HG02970 (cell line): Measurements from ENCODE around the gene STX3.

Source experiments
- ATAC-seq: cut with Tn5 transposase; IDR thresholded peaks from one replicate; pipeline ENCODE4 v1.9.1; 2021; ENCODE audit warnings: mild to moderate bottlenecking, moderate library complexity, moderate number of reproducible peaks; ENCODE audit not compliant: unreplicated experiment, low FRiP score

Gene STX3

GRCh38 chr11:59754859-59755700 is at the start of gene STX3:
TSS of gene STX3 (plus strand) at chr11:59755376. CDS start at chr11:59755606, 230 bp downstream.
- peak; percentile 71 for ATAC-seq

GRCh38 chr11:59706518-59707285 is 48.5 kb upstream of the STX3 start:
- ATAC-seq, result no peak

DNA sequence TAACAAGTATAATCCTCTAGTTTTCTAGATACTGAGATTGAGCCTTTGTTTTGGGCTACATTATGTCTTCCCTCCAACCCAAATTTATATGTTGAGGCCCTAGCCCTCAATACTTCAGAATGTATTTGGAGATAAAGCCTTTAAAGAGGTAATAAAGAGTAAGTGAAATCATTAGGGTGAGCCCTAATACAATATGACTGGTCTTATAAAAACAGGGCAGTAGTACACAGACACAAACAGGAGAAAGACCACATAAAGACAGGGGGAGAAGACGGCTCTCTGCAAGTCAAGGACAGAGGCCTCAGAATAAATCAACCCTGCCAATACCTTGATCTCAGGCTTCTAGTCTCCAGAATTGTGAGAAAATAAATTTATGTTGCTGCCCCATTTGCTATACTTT is 47.8 kb upstream of the STX3 start:
- ATAC-seq, result no peak

DNA sequence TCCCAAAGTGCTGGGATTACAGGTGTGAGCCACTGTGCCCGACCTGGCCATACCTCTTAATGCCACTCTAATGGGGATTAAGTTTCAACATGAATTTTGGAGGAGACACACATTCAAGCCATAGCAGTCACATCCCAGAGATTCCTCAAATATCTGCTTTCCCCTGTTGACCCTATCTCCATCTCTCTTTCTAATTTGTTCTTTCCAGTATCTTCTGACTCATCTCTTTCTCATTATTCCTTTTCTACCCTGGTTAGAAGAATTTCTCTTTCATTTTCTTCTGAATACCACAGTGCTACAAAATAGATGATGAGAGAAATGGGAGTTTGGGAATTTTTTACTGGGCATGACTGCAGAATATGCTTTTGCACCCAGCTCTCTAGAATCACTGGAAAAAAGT is 46.6 kb upstream of the STX3 start:
- ATAC-seq, result no peak

DNA sequence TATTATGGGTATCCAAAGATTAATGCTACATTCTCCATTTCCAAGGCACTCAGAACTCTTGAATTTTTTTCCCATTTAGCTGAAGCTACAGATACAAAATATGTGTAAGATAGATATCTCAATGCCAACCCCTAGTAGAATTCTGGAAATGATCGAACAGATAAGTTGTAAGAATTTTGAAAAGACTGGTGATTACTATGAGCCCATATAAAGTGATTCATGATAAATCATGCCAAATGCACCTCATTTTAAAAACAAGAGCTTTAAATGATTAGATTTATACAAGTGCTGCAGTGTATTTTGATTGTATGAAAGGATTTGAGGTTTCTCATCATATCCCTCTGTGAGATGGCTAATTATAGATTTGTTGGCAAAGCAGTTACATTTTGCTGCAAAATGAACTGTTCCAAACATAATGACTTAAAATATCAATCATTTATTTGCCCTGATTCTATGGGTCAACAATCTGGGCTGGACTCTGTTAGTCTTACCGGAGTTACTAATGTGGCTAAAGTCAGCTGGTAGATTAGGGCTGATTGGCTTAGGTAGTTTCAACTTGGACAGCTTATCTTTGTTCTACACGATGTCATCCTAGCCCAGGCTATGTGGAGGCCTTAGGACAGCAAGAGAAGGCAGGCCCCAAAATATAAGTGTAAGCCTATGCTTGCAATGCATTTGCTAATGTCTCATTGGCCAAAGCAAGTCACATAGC is 44.9 kb upstream of the STX3 start:
- ATAC-seq, result no peak

- no peak for ATAC-seq
These were observed 41.4 kb upstream of the STX3 start, which contains the start of gene OR10V1 for GRCh38 chr11:59713745-59714144. TSS of gene OR10V1 (minus strand) at chr11:59713845. CDS start at chr11:59713845, 0 bp downstream.

DNA sequence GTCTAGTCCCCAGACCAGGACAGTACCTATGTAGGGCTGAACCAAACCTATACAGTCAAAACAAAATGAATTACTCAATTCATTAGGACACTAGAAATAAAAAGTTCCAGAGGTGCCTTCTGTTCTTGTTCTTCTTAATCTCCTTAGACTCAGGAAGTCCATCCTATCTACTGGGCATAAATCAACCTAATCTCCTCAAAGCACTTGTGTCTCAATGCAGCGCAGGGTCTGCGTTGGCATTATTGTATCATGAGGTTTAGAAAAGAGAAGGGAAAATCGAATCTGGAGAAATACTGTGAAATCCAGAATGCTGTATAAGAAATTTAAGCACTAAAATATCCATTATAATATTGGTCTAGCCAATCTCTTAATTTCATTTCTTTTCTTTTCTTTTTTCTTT is 39.1 kb upstream of the STX3 start:
- no peak for ATAC-seq

DNA sequence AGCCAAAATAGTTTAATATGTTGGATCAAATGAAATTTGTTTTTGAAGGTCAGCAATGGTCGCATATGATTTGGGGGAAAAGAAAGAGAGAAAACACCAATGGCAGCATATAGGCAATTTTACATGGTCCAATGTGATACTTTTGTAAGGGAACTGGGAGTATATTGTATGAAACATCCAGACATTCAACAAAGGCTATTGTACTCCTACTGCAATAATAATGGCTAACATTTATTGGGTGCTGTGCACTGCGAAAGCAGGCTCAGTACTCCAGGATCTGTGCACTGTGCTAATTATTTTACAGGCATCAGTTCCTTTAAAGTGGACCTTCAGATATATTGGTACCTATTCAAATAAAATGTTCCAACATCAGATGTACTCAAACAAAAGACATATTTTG is 35.6 kb upstream of the STX3 start:
- ATAC-seq, result no peak

- no peak for ATAC-seq
These were observed 31.1 kb upstream of the STX3 start for GRCh38 chr11:59724066-59724465.

DNA sequence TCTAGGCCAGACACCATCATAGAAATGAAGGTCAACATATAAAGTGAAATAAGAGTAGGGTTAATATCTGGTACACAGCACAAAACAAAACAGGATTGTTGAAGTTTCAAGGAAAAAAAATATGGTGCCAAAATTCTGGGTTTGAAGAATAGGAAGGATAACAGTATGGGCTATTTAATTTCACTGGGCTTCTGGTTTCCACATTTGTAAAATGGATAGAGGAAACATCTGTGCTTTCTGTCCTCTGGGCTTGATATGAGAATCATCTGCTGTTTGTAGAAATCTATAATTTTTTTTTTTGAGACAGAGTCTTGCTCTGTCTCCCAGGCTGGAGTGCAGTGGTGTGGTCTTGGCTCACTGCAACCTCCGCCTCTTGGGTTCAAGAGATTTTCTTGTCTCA is 27.8 kb upstream of the STX3 start:
- ATAC-seq, result no peak

- no peak for ATAC-seq
These were observed 27.0 kb upstream of the STX3 start for GRCh38 chr11:59728154-59728553.

DNA sequence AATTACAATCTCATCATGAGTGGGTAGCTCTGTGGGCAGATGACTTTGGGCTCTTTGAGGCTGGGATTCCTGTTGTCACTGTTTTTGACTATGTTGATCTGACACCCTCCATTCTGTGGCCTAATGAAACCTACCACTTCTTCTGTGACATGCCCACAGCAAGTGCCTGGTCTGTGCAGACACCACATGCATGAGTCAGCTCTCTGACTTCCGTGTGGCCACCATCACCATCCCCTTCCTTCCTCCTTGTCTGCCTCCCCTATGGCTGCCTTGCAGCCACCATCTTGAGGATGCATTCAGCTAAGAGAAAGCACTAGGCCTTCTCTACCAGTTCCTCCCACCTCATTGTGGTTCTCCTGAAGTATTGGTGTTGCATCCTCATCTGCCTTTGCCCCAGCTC is 26.3 kb upstream of the STX3 start:
- ATAC-seq, result no peak

GRCh38 chr11:59729834-59730233 is 25.3 kb upstream of the STX3 start:
- no peak for ATAC-seq

- ATAC-seq, result no peak
These were observed 24.1 kb upstream of the STX3 start for GRCh38 chr11:59730896-59731565.

DNA sequence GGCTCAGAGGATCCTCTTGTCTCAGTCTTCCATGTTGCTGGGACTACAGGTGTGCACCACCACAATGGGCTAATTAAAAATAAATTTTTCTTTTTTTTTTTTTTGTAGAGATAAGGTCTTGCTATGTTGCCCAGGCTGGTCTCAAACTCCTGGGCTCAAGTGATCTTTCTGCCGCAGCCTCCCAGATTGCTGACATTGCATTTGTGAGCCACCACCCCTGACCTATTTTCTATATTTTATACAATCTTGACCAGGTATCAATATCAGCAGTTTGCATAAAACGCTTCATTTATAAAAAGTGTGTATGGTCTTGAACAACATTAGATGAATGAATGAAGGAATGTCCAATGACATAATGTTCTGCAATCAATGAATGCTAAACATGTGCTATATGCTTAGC is 9.1 kb upstream of the STX3 start:
- ATAC-seq, result no peak

DNA sequence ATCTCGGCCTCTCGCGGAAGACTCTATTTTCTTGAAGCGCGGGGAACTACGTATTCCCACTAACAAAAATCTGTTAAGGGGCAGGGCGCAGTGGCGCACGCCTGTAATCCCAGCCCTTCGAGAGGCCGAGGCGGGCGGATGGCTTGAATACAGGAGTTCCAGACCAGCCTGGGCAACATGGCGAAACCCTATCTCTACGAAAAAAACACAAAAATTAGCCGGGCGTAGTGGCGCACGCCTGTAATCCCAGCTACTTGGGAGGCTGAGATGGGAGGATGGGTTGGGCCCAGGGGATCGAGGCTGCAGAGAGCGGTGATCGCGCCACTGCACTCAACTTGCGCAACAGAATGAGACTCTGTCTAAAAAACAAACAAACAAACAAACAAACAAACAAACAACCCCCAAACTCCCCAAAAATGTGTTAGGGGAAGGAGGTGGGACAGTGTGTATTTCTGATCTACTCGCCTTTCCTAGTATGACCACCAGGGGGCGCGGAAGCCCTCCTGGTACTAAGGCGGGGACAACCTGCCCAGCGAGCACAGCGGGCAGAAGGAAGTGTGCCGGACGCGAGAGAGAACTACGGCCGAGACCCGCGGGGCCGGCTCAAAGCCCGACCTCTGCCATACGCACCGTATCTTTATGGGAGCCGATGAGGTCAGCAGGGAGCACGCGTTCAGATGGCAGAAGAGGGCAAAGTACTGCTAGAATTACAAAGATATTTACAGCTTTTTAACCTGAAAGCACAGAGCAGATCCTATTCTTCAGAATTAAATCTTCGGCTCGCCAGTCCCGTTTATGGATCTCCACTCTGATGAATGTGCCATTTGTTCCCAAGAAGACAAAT is 1.3 kb upstream of the STX3 start:
- ATAC-seq, result peak; percentile 59

DNA sequence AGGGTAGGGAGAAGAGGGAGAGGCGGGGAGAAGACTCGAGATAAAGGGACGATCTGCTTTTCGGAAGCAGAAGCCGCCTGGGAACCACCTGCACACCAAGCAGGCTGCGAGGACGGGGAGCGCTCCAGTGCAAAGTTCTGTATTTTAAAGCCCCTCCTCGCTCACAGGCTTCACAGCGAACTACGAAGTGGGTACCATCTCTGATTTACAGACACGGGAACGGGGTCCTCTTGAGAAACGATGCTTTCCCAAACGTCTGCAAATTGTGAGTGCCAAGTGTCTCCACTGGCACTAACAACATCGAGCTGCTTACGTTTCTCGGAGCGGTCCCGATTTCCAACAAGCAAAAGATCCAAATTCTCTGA is 700 bp upstream of the STX3 start:
- ATAC-seq, result peak; percentile 24

DNA sequence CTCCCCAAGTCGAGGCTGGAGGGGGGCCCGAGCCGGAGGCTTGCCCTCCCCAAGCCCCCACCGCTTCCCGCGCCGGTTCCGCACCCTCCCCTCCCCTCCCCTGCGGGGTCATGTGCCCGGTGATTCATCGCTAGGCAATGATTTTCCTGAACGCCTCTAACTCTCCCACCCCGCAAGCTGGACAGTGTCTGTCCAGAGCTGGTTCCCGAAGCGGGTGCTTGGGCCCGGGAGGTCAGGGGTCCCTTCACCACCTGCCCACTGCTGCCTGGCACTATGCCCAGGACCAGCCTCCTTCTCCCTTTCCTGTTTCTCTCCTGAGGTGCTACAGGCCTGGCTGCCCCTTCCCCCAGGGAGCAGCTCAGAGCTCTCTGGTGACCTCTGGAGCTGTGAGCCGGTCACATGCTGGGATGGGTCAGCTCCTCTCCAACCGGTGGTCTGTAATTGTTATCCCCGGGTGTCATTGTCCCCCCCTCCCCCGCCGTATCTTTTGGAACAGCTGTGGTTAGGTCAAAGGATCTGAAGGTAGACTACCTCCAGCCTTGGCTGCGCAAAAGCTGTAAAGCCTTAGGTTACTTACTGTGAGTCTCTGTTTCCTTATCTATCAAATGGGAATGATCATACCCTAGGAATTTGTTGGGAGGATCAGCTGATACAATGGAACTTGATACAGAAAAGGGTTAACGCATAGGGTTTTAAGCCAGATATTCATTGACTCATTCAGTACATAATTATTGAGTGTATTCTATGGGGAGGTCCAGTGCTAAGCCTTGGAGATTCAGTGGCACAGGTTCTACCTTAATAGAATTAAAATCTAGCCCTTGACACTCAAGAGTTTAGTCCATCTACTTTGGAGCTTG is 753 bp downstream of the STX3 start:
- peak; percentile 3 for ATAC-seq

- no peak for ATAC-seq
These were observed 1.3 kb downstream of the STX3 start for GRCh38 chr11:59756558-59756840.
